ENCODE measurements around the gene WFIKKN2. TPM values are rescaled to one million over a fixed set of nuclear protein-coding genes. Genes with fewer than 3 reads are reported as not detected.

WFIKKN2 gene
- total RNA-seq, 1 experiment from 2014 or later, result 0.11 TPM

GRCh38 chr17:50889528-50890118, 54.2 kb downstream of the WFIKKN2 start:
- ATAC-seq (peak; percentile 31; the same call in 1 of the 2 replicates), DNase-seq (ENCODE audit: low spot score) (no peak)
- Mint-ChIP-seq H3K4me1 (peaks cover 43% of the 10 kb centered on the region), H3K27me3 (ENCODE audit: low read depth) (peaks cover 3% of the 10 kb centered on the region; the same call in 1 of the 2 replicates), H3K4me3 (no peak overlapping the region), H3K9me3 (no peaks in the 10 kb centered on the region), H3K36me3 (no peaks in the 10 kb centered on the region), H3K27ac (no peak overlapping the region)
- TF ChIP-seq IRF1 (CRISPR knock-in tag; IDR thresholded peaks at IDR 0.05) (no peak), FOXJ3 (CRISPR knock-in tag; IDR thresholded peaks at IDR 0.05; ENCODE audit: borderline replicate concordance) (no peak), ZNF232 (CRISPR knock-in tag; IDR thresholded peaks at IDR 0.05) (no peak), E2F5 (CRISPR knock-in tag; IDR thresholded peaks at IDR 0.05) (no peak), TP53 (CRISPR knock-in tag; IDR thresholded peaks at IDR 0.05) (no peak), NR1H2 (CRISPR knock-in tag; IDR thresholded peaks at IDR 0.05) (no peak), SMAD4 (CRISPR knock-in tag; IDR thresholded peaks at IDR 0.05) (no peak), FOXP1 (CRISPR knock-in tag; IDR thresholded peaks at IDR 0.05; ENCODE audit: borderline replicate concordance) (no peak), PREB (CRISPR knock-in tag; IDR thresholded peaks at IDR 0.05; ENCODE audit: borderline replicate concordance) (no peak), JUN (CRISPR knock-in tag; IDR thresholded peaks at IDR 0.05) (no peak), GTF2I (CRISPR knock-in tag; conservative IDR thresholded peaks at IDR 0.05) (no peak), GRHL2 (CRISPR knock-in tag; IDR thresholded peaks at IDR 0.05; ENCODE audit: insufficient replicate concordance, severe bottlenecking) (no peak), USF2 (CRISPR knock-in tag; IDR thresholded peaks at IDR 0.05) (no peak), USF1 (CRISPR knock-in tag; IDR thresholded peaks at IDR 0.05) (no peak), MXD4 (CRISPR knock-in tag; IDR thresholded peaks at IDR 0.05; ENCODE audit: borderline replicate concordance) (no peak), NFE2L1 (CRISPR knock-in tag; IDR thresholded peaks at IDR 0.05) (no peak), EMX1 (CRISPR knock-in tag; IDR thresholded peaks at IDR 0.05) (no peak), RELA (CRISPR knock-in tag; IDR thresholded peaks at IDR 0.05; ENCODE audit: borderline replicate concordance) (no peak)
- ChIA-PET CTCF (interaction anchor here (0.8 to 1.4 kb wide), 7 partner anchors 10 to 106 kb away, joined by 3 to 9 read pairs (median 4); no protein-coding TSS in a partner anchor), POLR2A (interaction anchor here (1.2 kb wide), 1 partner anchor 23 kb away, joined by 5 read pairs; the partner anchor contains the start of gene TOB1)

- no peaks in the 10 kb centered on the region for H3K9me3 Mint-ChIP-seq
- POLR2A ChIA-PET, result interaction anchor here (0.6 kb wide), 1 partner anchor 201 kb away, joined by 3 read pairs; no protein-coding TSS in a partner anchor
- CTCF ChIA-PET, result interaction anchor here (0.5 to 1.3 kb wide), 3 partner anchors 12 to 28 kb away, joined by 3 to 4 read pairs (median 3); no protein-coding TSS in a partner anchor
- ATAC-seq, result peak; percentile 9; the same call in 1 of the 2 replicates
- peak overlapping the region; percentile 80 for H3K27ac Mint-ChIP-seq
- H3K36me3 Mint-ChIP-seq, result no peaks in the 10 kb centered on the region
- H3K4me1 Mint-ChIP-seq, result peaks cover 43% of the 10 kb centered on the region
- H3K4me3 Mint-ChIP-seq, result no peak overlapping the region
- peaks cover 3% of the 10 kb centered on the region; the same call in 1 of the 2 replicates for H3K27me3 Mint-ChIP-seq (ENCODE audit: low read depth)
- DNase-seq (ENCODE audit: low spot score), result no peak
- peak; percentile 30; the same call in 1 of the 2 replicates for TF ChIP-seq GABPB1 (CRISPR knock-in tag; IDR thresholded peaks at IDR 0.05)
- no peak for TF ChIP-seq ZNF121 (CRISPR knock-in tag; IDR thresholded peaks at IDR 0.05)
- no peak for TF ChIP-seq ELF4 (CRISPR knock-in tag; IDR thresholded peaks at IDR 0.05; ENCODE audit: low read depth)
- no peak for TF ChIP-seq TEAD1 (CRISPR knock-in tag; IDR thresholded peaks at IDR 0.05)
- no peak for TF ChIP-seq PRDM15 (CRISPR knock-in tag; IDR thresholded peaks at IDR 0.05)
- no peak for TF ChIP-seq CTCF (IDR thresholded peaks at IDR 0.05)
Measured at GRCh38 chr17:50890675-50891516, 55.5 kb downstream of the WFIKKN2 start.
